ENCODE results near the gene RSAD2. TPM values are rescaled to one million over a fixed set of nuclear protein-coding genes. Genes with fewer than 3 reads are reported as not detected.

Gene RSAD2
- total and polyA plus RNA-seq, 2 donors (not counting 1 experiment from before 2014, with no cell fraction given) = 0.81 to 1.5 TPM

DNA sequence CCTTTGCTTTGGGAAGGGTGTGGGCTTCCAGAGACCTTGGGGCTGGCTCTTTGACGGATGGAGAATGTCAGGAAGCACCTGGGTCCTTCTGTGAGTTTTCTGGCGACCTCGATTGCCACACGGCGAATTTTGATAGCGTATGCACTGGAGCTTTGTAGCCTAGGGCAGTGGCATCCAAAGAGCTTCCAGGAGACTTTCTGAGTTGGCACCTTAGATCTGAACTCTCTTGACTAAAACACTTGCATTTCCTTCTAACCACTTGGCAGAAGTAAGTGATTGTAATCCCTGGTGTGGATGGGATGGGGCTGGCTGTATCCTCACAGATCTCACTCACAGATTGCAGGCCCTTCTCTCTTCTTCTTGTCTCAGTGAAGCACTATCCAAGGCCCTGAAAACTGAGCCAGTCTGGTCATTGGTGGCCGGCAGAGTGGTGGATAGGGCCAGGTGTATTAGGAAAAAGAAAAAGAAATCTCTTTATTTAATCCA, 47.4 kb downstream of the RSAD2 start:
- Histone ChIP-seq H3K9me3 (ENCODE audit: control extremely low read depth in 1 of 3, control insufficient read depth in 2 of 3, insufficient read depth in 1 of 3, low read length in 2 of 3) (peaks cover 0 to 10% (median 0%) of the 10 kb centered on the region in 3 donors), H2AFZ (ENCODE audit: insufficient read depth, low read depth, low read length, poor library complexity, severe bottlenecking) (peak overlapping the region; percentile 28), H4K20me1 (ENCODE audit: control insufficient read depth, insufficient read depth, low read length, poor library complexity, severe bottlenecking) (no peaks in the 10 kb centered on the region), H3K36me3 (replicated peaks in 1 of 2; ENCODE audit: control extremely low read depth in 1 of 2, control insufficient read depth in 1 of 2, extremely low read depth in 1 of 2, insufficient read depth in 2 of 2, low read length in 1 of 2) (no peaks in the 10 kb centered on the region), H3K79me2 (ENCODE audit: control insufficient read depth, insufficient read depth, low read length) (peaks cover 4% of the 10 kb centered on the region), H3K4me1 (ENCODE audit: control insufficient read depth in 2 of 2, insufficient read depth in 2 of 2, low read length in 2 of 2) (peaks cover 0 to 4% of the 10 kb centered on the region in 2 donors), H3K4me3 (ENCODE audit: control extremely low read depth in 1 of 5, extremely low read depth in 1 of 5, insufficient read depth in 1 of 5, low read depth in 2 of 5, low read length in 4 of 5) (no peak overlapping the region), H3K27me3 (replicated peaks in 1 of 4; ENCODE audit: control extremely low read depth in 1 of 4, control insufficient read depth in 3 of 4, insufficient read depth in 4 of 4, low read length in 3 of 4) (no peaks in the 10 kb centered on the region), H3K27ac (ENCODE audit: low read length in 2 of 2) (no peak overlapping the region), H3K4me2 (replicated peaks; ENCODE audit: low read depth, low read length, poor library complexity, severe bottlenecking) (no peak overlapping the region), H3K9ac (ENCODE audit: low read length) (no peak overlapping the region)
- POLR2A ChIA-PET = no interaction called here
- DNase-seq (no peak), ATAC-seq (ENCODE audit: low read depth) (no peak)
- peaks cover 10% of the 10 kb centered on the region for H3K4me1 Mint-ChIP-seq
- CTCF ChIA-PET = no interaction called here
- 41% methylated on average over 6 of the region's 7 CpGs for WGBS (ENCODE audit: insufficient coverage)
- H3K27ac Mint-ChIP-seq = no peak overlapping the region
- TF ChIP-seq, protein P1, sequence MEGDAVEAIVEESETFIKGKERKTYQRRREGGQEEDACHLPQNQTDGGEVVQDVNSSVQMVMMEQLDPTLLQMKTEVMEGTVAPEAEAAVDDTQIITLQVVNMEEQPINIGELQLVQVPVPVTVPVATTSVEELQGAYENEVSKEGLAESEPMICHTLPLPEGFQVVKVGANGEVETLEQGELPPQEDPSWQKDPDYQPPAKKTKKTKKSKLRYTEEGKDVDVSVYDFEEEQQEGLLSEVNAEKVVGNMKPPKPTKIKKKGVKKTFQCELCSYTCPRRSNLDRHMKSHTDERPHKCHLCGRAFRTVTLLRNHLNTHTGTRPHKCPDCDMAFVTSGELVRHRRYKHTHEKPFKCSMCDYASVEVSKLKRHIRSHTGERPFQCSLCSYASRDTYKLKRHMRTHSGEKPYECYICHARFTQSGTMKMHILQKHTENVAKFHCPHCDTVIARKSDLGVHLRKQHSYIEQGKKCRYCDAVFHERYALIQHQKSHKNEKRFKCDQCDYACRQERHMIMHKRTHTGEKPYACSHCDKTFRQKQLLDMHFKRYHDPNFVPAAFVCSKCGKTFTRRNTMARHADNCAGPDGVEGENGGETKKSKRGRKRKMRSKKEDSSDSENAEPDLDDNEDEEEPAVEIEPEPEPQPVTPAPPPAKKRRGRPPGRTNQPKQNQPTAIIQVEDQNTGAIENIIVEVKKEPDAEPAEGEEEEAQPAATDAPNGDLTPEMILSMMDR (IDR thresholded peaks at IDR 0.05) = no peak
- TF ChIP-seq EZH2 (IDR thresholded peaks at IDR 0.05; ENCODE audit: borderline replicate concordance, insufficient read depth, low read depth, low read length, poor library complexity, severe bottlenecking) = no peak
- peaks cover 4% of the 10 kb centered on the region for H3K9me3 Mint-ChIP-seq (ENCODE audit: insufficient read depth)
- H3K4me3 Mint-ChIP-seq = no peak overlapping the region
- intact Hi-C loops (cut with micrococcal nuclease) = no loop called here
- no peaks in the 10 kb centered on the region for H3K27me3 Mint-ChIP-seq

DNA sequence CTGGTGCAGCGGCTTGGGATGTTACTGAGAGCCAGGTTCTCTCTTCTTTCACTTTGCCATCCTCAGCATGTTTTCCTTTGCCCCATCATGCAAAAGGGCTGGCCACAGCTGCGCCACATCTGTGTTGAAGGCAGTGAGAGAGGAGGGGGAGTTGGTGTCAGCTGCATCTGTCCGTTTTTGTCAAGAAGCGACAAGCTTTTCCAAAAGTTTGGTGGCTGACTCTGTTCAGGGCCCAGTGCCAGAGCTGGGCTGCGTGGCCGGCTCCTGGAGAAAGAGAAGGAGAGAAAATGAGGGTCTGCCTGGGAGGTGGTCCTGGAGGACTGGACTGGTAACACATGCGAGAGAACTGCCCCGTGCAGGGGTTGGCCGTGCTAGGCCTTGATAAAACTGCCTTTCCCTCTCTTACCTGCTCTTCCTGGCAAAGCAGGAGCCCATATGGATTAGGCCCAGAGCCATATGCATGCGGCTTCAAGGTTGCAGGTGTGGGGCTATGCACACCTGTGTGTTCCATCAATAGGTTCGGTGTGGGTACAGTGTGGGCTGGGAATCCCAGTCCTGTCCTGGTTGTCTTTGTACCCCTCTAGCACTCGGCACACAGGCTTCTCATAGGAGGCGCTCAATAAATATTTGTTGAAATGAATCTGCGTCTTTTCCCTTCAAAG, 48.6 kb downstream of the RSAD2 start:
- H4K20me1 ChIP-seq (ENCODE audit: control insufficient read depth, insufficient read depth, low read length, poor library complexity, severe bottlenecking) = no peaks in the 10 kb centered on the region
- H3K4me2 ChIP-seq (replicated peaks; ENCODE audit: low read depth, low read length, poor library complexity, severe bottlenecking) = no peak overlapping the region
- POLR2A ChIA-PET = no interaction called here
- DNase-seq (no peak), ATAC-seq (ENCODE audit: low read depth) (no peak)
- TF ChIP-seq, protein P1 (IDR thresholded peaks at IDR 0.05) = no peak
- no peak for TF ChIP-seq EZH2 (IDR thresholded peaks at IDR 0.05; ENCODE audit: borderline replicate concordance, insufficient read depth, low read depth, low read length, poor library complexity, severe bottlenecking)
- peaks cover 0 to 10% (median 0%) of the 10 kb centered on the region in 3 donors for H3K9me3 ChIP-seq (ENCODE audit: control extremely low read depth in 1 of 3, control insufficient read depth in 2 of 3, insufficient read depth in 1 of 3, low read length in 2 of 3)
- peaks cover 0 to 4% of the 10 kb centered on the region in 2 donors for H3K4me1 ChIP-seq (ENCODE audit: control insufficient read depth in 2 of 2, insufficient read depth in 2 of 2, low read length in 2 of 2)
- H2AFZ ChIP-seq (ENCODE audit: insufficient read depth, low read depth, low read length, poor library complexity, severe bottlenecking) = no peak overlapping the region
- H3K9ac ChIP-seq (ENCODE audit: low read length) = no peak overlapping the region
- peaks cover 4% of the 10 kb centered on the region for H3K79me2 ChIP-seq (ENCODE audit: control insufficient read depth, insufficient read depth, low read length)
- CTCF ChIA-PET = no interaction called here
- Mint-ChIP-seq H3K4me3 (no peak overlapping the region), H3K27me3 (no peaks in the 10 kb centered on the region), H3K9me3 (ENCODE audit: insufficient read depth) (peaks cover 4% of the 10 kb centered on the region), H3K4me1 (peaks cover 10% of the 10 kb centered on the region), H3K27ac (no peak overlapping the region)
- H3K4me3 ChIP-seq (ENCODE audit: control extremely low read depth in 1 of 5, extremely low read depth in 1 of 5, insufficient read depth in 1 of 5, low read depth in 2 of 5, low read length in 4 of 5) = no peak overlapping the region
- H3K27me3 ChIP-seq (replicated peaks in 1 of 4; ENCODE audit: control extremely low read depth in 1 of 4, control insufficient read depth in 3 of 4, insufficient read depth in 4 of 4, low read length in 3 of 4) = no peaks in the 10 kb centered on the region
- WGBS (ENCODE audit: insufficient coverage) = 79% methylated on average over 11 of the region's 14 CpGs
- intact Hi-C loops (cut with micrococcal nuclease) = no loop called here
- no peaks in the 10 kb centered on the region for H3K36me3 ChIP-seq (replicated peaks in 1 of 2; ENCODE audit: control extremely low read depth in 1 of 2, control insufficient read depth in 1 of 2, extremely low read depth in 1 of 2, insufficient read depth in 2 of 2, low read length in 1 of 2)
- H3K27ac ChIP-seq (ENCODE audit: low read length in 2 of 2) = no peak overlapping the region
